Hepatocyte (in vitro differentiated cells): ENCODE results near the gene EPN1.

Experiments
- EZH2 ChIP-seq: fragments of 200-600 bp; sonication (generic); IDR thresholded peaks from 2 replicates; pipeline ENCODE4 v1.6.1; 2016; ENCODE audit warnings: antibody characterized with exemption, mild to moderate bottlenecking, borderline replicate concordance
- EZH2phosphoT487 ChIP-seq: fragments of 200-600 bp; sonication (generic); IDR thresholded peaks from one replicate; pipeline ENCODE4 v1.6.1; 2018; ENCODE audit warnings: antibody characterized with exemption, mild to moderate bottlenecking, low read depth, moderate library complexity; ENCODE audit not compliant: unreplicated experiment, severe bottlenecking
- TF ChIP-seq, protein P1 (sequence below): fragments of 200-600 bp; sonication (generic); IDR thresholded peaks from 2 replicates; pipeline ENCODE4 v1.5.1; 2016; ENCODE audit warnings: antibody characterized with exemption, mild to moderate bottlenecking; ENCODE audit not compliant: poor library complexity

DNA sequence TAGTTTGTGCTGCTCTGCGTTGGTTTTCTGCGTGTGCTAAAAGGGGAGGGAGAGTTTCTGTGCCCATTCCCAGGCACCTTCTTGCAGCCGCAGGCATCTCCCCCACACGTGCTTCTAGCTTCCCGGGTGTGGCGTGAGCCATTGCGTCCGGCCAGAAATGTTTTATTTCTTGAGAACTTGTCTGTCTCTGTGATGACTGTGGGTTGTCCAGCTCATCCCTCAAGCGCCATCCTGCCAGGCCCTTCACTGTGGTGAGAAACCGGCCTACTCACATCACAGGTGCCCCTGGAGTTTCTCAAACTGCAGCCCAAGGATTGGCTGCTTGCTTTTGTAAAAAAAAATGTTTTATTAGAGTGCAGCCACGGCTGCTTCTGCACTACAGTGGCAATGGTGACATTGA is 24.2 kb downstream of the EPN1 start:
- TF ChIP-seq, protein P1, sequence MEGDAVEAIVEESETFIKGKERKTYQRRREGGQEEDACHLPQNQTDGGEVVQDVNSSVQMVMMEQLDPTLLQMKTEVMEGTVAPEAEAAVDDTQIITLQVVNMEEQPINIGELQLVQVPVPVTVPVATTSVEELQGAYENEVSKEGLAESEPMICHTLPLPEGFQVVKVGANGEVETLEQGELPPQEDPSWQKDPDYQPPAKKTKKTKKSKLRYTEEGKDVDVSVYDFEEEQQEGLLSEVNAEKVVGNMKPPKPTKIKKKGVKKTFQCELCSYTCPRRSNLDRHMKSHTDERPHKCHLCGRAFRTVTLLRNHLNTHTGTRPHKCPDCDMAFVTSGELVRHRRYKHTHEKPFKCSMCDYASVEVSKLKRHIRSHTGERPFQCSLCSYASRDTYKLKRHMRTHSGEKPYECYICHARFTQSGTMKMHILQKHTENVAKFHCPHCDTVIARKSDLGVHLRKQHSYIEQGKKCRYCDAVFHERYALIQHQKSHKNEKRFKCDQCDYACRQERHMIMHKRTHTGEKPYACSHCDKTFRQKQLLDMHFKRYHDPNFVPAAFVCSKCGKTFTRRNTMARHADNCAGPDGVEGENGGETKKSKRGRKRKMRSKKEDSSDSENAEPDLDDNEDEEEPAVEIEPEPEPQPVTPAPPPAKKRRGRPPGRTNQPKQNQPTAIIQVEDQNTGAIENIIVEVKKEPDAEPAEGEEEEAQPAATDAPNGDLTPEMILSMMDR, result no peak
- no peak for TF ChIP-seq EZH2phosphoT487
- TF ChIP-seq EZH2, result no peak
